ENCODE results near the gene C1orf210.

The C1orf210 gene

DNA sequence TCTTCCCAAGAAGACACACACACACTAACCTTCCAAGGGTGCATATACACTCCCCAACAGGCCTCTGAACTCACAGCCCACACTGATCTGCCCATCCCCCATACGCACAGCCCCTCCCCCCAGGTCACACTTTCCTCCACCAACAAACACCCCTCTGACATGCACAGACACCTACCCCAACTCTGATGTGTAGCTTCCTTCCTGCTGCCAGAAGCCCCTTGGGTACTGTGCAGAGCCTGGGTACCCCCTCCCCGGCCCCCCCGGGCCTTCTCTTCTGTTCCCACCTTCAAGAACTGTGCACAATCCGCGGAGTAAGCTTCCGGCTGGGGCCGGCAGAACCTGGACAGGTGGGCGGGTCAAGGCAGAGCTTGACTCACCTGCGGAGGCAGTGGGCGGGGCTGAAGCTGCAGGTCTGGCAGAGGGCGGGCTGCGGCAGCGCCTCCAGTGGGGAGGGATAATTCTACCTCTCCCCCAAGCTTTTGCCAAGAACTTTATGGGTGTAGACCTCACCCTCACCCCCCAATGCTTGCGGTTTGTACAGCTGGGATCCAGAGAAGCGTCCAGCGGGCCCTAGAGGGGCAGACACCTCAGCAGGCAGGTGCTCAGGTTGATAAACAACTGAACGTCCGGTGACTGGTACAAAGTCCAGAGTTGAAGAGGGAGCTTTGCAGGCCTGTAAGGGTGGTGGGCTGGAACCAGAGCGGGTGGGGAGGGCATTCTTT is at the start of gene C1orf210:
C1orf210 (minus strand) TSS at position 313 of the 722 bp plus-strand sequence. CDS start 2,311 bp downstream, outside the sequence.
- Histone ChIP-seq H3K4me3 (ENCODE audit: low read length) (no peak within 1 kb of the TSS), H3K4me2 (ENCODE audit: low read length) (no peak within 1 kb of the TSS)

DNA sequence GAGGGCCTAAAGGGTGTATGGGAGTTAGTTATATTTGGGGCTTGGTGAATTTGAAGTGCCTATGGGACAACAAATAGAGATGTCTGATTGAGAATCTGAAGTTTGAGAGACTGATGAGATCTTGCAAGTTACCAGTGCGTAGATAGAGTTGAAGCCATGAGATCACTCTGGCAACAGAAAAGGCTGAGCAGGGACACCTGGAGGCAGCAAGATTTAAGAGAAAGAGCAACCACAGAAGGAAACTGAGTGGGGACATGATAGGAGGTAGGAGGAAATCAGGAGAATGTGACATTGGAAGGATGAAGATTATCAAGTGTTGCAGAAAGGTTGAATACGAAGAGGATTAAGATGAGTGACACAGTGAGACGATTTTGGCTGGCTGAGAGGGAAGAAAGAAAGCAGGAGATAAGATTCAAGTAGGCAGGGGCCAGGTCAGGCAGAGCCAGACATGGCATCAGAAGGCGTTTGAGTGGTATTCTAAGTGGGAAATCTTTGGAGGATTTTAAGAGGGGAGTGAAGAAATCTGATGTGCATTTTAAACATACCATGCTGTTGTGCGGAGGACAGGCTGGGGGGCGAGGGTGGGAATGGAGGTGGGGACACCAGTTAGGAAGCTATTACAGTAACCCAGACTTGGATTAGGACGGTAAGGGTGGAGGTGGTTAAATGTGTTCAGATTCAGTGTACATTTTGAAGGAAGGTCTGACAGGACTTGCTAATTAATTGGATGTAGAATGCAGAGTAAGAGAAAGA is 49.2 kb upstream of the C1orf210 start:
- Histone ChIP-seq H3K27me3 (ENCODE audit: control insufficient read depth, low read length) (no peaks in the 10 kb centered on the region), H3F3A (ENCODE audit: control insufficient read depth, insufficient read depth) (no peaks in the 10 kb centered on the region), H3K9me2 (replicated peaks; ENCODE audit: control insufficient read depth, low read length) (no peaks in the 10 kb centered on the region), H3K4me2 (ENCODE audit: low read length) (no peak overlapping the region), H3K9me3 (ENCODE audit: control insufficient read depth, insufficient read depth, low read length) (no peaks in the 10 kb centered on the region), H4K20me1 (ENCODE audit: control insufficient read depth, insufficient read depth, low read depth, low read length) (no peaks in the 10 kb centered on the region), H3K27ac (ENCODE audit: low read depth, low read length) (no peak overlapping the region), H3K4me3 (ENCODE audit: low read length) (no peak overlapping the region), H3K79me2 (ENCODE audit: control insufficient read depth, low read length) (no peaks in the 10 kb centered on the region), H3K36me3 (ENCODE audit: control insufficient read depth, low read length) (no peaks in the 10 kb centered on the region), H3K4me1 (ENCODE audit: control insufficient read depth, low read length) (no peaks in the 10 kb centered on the region)
- TF ChIP-seq EZH2phosphoT487 (IDR thresholded peaks at IDR 0.05; ENCODE audit: borderline replicate concordance, low read length), result no peak
- TF ChIP-seq, protein P1, sequence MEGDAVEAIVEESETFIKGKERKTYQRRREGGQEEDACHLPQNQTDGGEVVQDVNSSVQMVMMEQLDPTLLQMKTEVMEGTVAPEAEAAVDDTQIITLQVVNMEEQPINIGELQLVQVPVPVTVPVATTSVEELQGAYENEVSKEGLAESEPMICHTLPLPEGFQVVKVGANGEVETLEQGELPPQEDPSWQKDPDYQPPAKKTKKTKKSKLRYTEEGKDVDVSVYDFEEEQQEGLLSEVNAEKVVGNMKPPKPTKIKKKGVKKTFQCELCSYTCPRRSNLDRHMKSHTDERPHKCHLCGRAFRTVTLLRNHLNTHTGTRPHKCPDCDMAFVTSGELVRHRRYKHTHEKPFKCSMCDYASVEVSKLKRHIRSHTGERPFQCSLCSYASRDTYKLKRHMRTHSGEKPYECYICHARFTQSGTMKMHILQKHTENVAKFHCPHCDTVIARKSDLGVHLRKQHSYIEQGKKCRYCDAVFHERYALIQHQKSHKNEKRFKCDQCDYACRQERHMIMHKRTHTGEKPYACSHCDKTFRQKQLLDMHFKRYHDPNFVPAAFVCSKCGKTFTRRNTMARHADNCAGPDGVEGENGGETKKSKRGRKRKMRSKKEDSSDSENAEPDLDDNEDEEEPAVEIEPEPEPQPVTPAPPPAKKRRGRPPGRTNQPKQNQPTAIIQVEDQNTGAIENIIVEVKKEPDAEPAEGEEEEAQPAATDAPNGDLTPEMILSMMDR (IDR thresholded peaks at IDR 0.05; ENCODE audit: low read depth, low read length, poor library complexity, severe bottlenecking), result no peak

More for the DNA sequence above, at the start of gene C1orf210:
- Histone ChIP-seq H3K27ac (ENCODE audit: low read depth, low read length) (no peak within 1 kb of the TSS), H3K4me1 (ENCODE audit: control insufficient read depth, low read length) (no peaks in the 10 kb centered on the region), H3K9me2 (replicated peaks; ENCODE audit: control insufficient read depth, low read length) (no peaks in the 10 kb centered on the region), H3F3A (ENCODE audit: control insufficient read depth, insufficient read depth) (no peaks in the 10 kb centered on the region), H3K9me3 (ENCODE audit: control insufficient read depth, insufficient read depth, low read length) (no peaks in the 10 kb centered on the region), H3K27me3 (ENCODE audit: control insufficient read depth, low read length) (peaks cover 4% of the 10 kb centered on the region; the same call in 1 of the 2 replicates), H4K20me1 (ENCODE audit: control insufficient read depth, insufficient read depth, low read depth, low read length) (no peaks in the 10 kb centered on the region), H3K79me2 (ENCODE audit: control insufficient read depth, low read length) (no peaks in the 10 kb centered on the region), H3K36me3 (ENCODE audit: control insufficient read depth, low read length) (no peaks in the 10 kb centered on the region)
- TF ChIP-seq, protein P1 (IDR thresholded peaks at IDR 0.05; ENCODE audit: low read depth, low read length, poor library complexity, severe bottlenecking), result no peak

DNA sequence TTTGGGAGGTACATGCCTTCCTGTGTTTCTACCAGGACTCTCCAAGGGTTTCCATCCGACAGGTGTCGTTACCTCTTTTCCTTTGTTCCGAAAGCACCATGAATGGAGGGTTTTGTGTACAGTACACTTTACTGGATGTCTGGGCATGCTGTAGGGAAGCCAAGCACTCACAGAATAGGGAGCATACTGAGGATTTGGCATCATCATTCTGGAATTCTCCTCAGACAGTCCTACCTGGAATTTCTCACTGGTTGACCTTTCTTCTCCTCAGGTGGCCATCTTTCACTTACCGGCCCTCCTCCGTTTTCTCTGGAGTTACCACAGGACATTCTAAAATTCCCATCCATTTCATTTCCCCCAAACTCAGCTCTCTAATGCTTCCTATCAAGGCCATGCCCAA is 46.3 kb upstream of the C1orf210 start:
- H3K9me3 ChIP-seq (ENCODE audit: control insufficient read depth, insufficient read depth, low read length), result peaks cover 8% of the 10 kb centered on the region; the same call in 1 of the 2 replicates
- no peaks in the 10 kb centered on the region for H3K27me3 ChIP-seq (ENCODE audit: control insufficient read depth, low read length)
- no peaks in the 10 kb centered on the region for H3K36me3 ChIP-seq (ENCODE audit: control insufficient read depth, low read length)
- H4K20me1 ChIP-seq (ENCODE audit: control insufficient read depth, insufficient read depth, low read depth, low read length), result no peaks in the 10 kb centered on the region
- H3K4me2 ChIP-seq (ENCODE audit: low read length), result no peak overlapping the region
- no peaks in the 10 kb centered on the region for H3K4me1 ChIP-seq (ENCODE audit: control insufficient read depth, low read length)
- no peaks in the 10 kb centered on the region for H3F3A ChIP-seq (ENCODE audit: control insufficient read depth, insufficient read depth)
- no peaks in the 10 kb centered on the region for H3K9me2 ChIP-seq (replicated peaks; ENCODE audit: control insufficient read depth, low read length)
- H3K4me3 ChIP-seq (ENCODE audit: low read length), result no peak overlapping the region
- TF ChIP-seq EZH2phosphoT487 (IDR thresholded peaks at IDR 0.05; ENCODE audit: borderline replicate concordance, low read length), result no peak
- TF ChIP-seq, protein P1 (IDR thresholded peaks at IDR 0.05; ENCODE audit: low read depth, low read length, poor library complexity, severe bottlenecking), result no peak
- H3K27ac ChIP-seq (ENCODE audit: low read depth, low read length), result no peak overlapping the region
- no peaks in the 10 kb centered on the region for H3K79me2 ChIP-seq (ENCODE audit: control insufficient read depth, low read length)

Data from DOHH2 (cell line).